Activated CD4-positive, alpha-beta T cell treated with anti-CD3 and anti-CD28 coated beads for 36 hours (primary cell): ENCODE measurements around the gene FAM180A. TPM values are rescaled to one million over a fixed set of nuclear protein-coding genes. Genes with fewer than 3 reads are reported as not detected.
"Not testable (repeated sequence)": the region's sequence is repeated elsewhere in the genome, so short reads cannot be mapped to it uniquely, and the experiment has no call there.

Experiments
- ATAC-seq: fragments of 200-7000 bp; cut with Tn5 transposase; one replicate; pipeline ENCODE4 v1.10.0; 2021; ENCODE audit warnings: mild to moderate bottlenecking, moderate library complexity
- CTCF ChIA-PET: fragments of 350-600 bp; sonication (Branson Sonifier 250); formaldehyde crosslinking; loops from one replicate; lab custom pipeline; 2021; ENCODE audit warnings: antibody characterized with exemption; lab: Charles Lee
- POLR2A ChIA-PET: fragments of 350-600 bp; sonication (Branson Sonifier 250); formaldehyde crosslinking; loops from one replicate; lab custom pipeline; 2021; ENCODE audit warnings: antibody characterized with exemption, inconsistent platforms; lab: Charles Lee
- DNase-seq: peaks from one replicate; pipeline ENCODE4 v3.0.0-alpha.2; 2020
- H3K27ac Mint-ChIP-seq: one replicate; pipeline ENCODE4 v1.8.0; 2021; ENCODE audit warnings: mixed read lengths
- H3K27me3 Mint-ChIP-seq: one replicate; pipeline ENCODE4 v1.8.0; 2021; ENCODE audit warnings: mixed read lengths
- H3K36me3 Mint-ChIP-seq: one replicate; pipeline ENCODE4 v1.8.0; 2021; ENCODE audit warnings: low read depth, mixed read lengths
- H3K4me1 Mint-ChIP-seq: one replicate; pipeline ENCODE4 v1.8.0; 2021; ENCODE audit warnings: mixed read lengths
- H3K4me3 Mint-ChIP-seq: one replicate; pipeline ENCODE4 v1.8.0; 2021; ENCODE audit warnings: mild to moderate bottlenecking, moderate library complexity, mixed read lengths
- H3K9me3 Mint-ChIP-seq: one replicate; pipeline ENCODE4 v1.8.0; 2021; ENCODE audit warnings: low read depth, mixed read lengths
- intact Hi-C, 2 experiments: fragments of 100-400 bp; cut with DNase I in 1 of 2; cut with micrococcal nuclease in 1 of 2; formaldehyde crosslinking; loops; one replicate each; pipeline versions ENCODE4 v1.14.2 to v1.15.1; 2022 to 2024; cut with DNase I, micrococcal nuclease
- total RNA-seq, 2 experiments: library from RNA; stranded (reverse); gene quantifications; one replicate each; pipeline ENCODE4 v1.2.3, GENCODE V29; 2021

The FAM180A gene
- total RNA-seq, 2 experiments from 2014 or later: not detected

DNA sequence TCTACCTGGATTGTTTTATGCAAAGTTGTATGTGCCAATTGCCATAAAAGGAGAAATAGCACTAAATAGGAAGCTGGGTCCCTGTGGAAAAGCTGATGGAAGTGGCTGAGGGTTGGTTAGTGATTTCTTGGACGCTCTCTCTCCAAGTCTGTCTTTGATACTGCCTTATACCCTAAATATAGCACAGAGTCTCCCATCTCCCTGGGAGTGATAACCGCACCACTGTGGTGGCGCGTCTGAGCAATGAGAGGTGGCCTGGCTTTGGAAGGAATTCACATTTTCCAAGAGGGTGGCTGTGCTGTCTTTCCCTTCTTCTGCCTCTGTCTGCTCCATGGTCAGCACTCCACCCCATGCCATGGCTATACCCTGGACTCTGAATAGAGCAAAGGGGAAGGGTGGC is 55.1 kb downstream of the FAM180A start:
- ATAC-seq: no peak
- ChIA-PET POLR2A (no interaction called here), CTCF (no interaction called here)
- H3K9me3 Mint-ChIP-seq: no peaks in the 10 kb centered on the region
- H3K36me3 Mint-ChIP-seq: peaks cover 3% of the 10 kb centered on the region
- H3K4me3 Mint-ChIP-seq: no peak overlapping the region
- DNase-seq: no peak
- intact Hi-C loops: no loop called here
- no peaks in the 10 kb centered on the region for H3K4me1 Mint-ChIP-seq
- no peaks in the 10 kb centered on the region for H3K27me3 Mint-ChIP-seq
- no peak overlapping the region for H3K27ac Mint-ChIP-seq

DNA sequence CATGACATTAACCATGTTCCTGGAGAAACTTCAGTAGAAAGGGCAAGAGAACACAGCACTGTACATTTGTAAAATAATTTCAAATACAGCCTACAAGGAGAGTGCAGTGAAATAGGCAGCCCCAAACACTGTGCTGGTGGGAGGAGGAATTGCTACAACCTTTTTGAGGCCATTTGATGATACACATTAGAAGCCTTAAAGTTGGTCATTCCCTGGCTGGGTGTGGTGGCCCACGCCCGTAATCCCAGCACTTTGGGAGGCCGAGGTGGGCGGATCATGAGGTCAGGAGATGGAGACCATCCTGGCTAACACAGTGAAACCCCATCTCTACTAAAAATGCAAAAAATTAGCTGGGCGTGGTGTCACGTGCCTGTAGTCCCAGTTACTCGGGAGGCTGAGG is 56.0 kb downstream of the FAM180A start:
- POLR2A ChIA-PET, intact Hi-C loops, H3K4me3 Mint-ChIP-seq, H3K4me1 Mint-ChIP-seq, H3K9me3 Mint-ChIP-seq, ATAC-seq, H3K27me3 Mint-ChIP-seq, CTCF ChIA-PET, DNase-seq, H3K36me3 Mint-ChIP-seq, H3K27ac Mint-ChIP-seq: not testable (repeated sequence)

DNA sequence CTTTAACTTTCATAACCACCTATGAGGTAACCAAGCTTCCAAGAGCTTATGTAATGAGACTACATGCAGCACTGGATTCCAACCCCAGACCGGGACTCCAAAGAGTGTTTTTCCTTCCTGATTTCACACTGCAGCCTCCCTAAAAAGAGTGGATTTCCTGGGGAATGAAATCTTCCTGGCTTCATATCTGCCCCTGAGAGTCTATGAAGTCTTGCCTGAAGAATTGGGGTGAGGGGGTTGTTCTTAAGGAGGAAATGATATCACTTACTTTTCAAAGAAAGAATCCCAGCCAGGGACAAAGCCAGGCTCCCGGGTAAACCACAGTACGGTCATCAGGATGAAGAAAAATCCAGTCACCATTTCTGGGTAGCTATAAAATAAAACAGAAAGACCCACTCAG is 56.6 kb downstream of the FAM180A start:
- no peak for DNase-seq
- intact Hi-C loops: no loop called here
- Mint-ChIP-seq H3K4me1 (no peaks in the 10 kb centered on the region), H3K36me3 (peaks cover 3% of the 10 kb centered on the region), H3K27me3 (no peaks in the 10 kb centered on the region), H3K9me3 (no peaks in the 10 kb centered on the region), H3K27ac (no peak overlapping the region), H3K4me3 (no peak overlapping the region)
- ChIA-PET CTCF (no interaction called here), POLR2A (no interaction called here)
- no peak for ATAC-seq

- POLR2A ChIA-PET: no interaction called here
- intact Hi-C loops: no loop called here
- Mint-ChIP-seq H3K4me1 (no peaks in the 10 kb centered on the region), H3K4me3 (no peak overlapping the region), H3K9me3 (no peaks in the 10 kb centered on the region), H3K27me3 (no peaks in the 10 kb centered on the region), H3K36me3 (peaks cover 3% of the 10 kb centered on the region), H3K27ac (no peak overlapping the region)
- DNase-seq (no peak), ATAC-seq (no peak)
- CTCF ChIA-PET: no interaction called here
Observed at GRCh38 chr7:135690566-135690965, 58.0 kb downstream of the FAM180A start.

DNA sequence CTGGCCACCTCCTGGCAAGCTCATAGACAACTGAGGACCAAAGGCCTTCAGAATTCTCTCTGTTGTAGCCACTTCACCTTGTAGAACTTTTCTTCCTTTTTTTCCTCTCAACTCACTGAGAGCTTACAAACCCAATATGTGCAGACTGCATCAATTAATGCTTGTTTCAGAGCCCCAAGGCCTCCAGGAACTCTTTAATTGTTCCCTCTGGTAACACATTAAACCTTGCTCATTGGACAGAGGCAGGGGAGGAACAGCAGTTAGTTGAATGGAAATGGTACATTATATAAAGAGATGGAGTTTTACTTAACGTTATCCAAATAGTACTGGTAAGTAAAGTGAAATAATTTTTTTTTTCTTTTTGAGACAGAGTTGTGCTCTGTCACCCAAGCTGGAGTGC is 61.1 kb downstream of the FAM180A start:
- no peak overlapping the region for H3K27ac Mint-ChIP-seq
- CTCF ChIA-PET: no interaction called here
- intact Hi-C loops: no loop called here

GRCh38 chr7:135685306-135686084 is 63.1 kb downstream of the FAM180A start:
- intact Hi-C loops: no loop called here
- Mint-ChIP-seq H3K36me3 (peaks cover 5% of the 10 kb centered on the region), H3K9me3 (no peaks in the 10 kb centered on the region), H3K4me3 (no peak overlapping the region), H3K4me1 (peaks cover 7% of the 10 kb centered on the region), H3K27me3 (no peaks in the 10 kb centered on the region), H3K27ac (no peak overlapping the region)
- no peak for ATAC-seq
- no peak for DNase-seq
- ChIA-PET POLR2A (no interaction called here), CTCF (interaction anchor here (0.6 to 1.2 kb wide), 2 partner anchors 13 to 70 kb away, joined by 3 read pairs; no protein-coding TSS in a partner anchor)

More for the DNA sequence above, 61.1 kb downstream of the FAM180A start:
- Mint-ChIP-seq H3K4me3 (no peak overlapping the region), H3K9me3 (no peaks in the 10 kb centered on the region), H3K36me3 (peaks cover 5% of the 10 kb centered on the region), H3K27me3 (no peaks in the 10 kb centered on the region), H3K4me1 (no peaks in the 10 kb centered on the region)
- no peak for ATAC-seq
- POLR2A ChIA-PET: no interaction called here
- no peak for DNase-seq

DNA sequence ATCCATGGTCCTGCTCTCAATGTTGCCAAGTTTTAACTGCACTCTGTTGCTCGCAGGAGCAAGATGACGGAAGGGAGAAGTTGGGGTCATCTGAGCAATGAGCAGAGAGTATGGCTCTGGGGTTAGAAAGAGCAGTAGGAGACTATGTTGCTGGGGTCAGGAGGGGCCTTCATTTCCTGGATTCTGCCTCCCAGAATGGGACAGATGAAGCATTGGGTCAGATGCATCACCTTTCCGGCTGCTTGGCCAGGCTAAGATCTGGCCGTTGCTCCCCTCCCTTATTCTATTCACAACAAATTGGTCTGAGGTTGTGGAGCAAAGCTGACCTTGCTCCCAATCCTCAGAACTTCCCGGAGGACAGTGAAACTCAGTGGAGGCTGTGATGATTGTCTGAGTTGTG is 63.9 kb downstream of the FAM180A start:
- DNase-seq: no peak
- no peaks in the 10 kb centered on the region for H3K9me3 Mint-ChIP-seq
- ChIA-PET CTCF (interaction anchor here (0.6 to 1.2 kb wide), 3 partner anchors 12 to 23 kb away, joined by 3 read pairs; no protein-coding TSS in a partner anchor), POLR2A (no interaction called here)
- peaks cover 5% of the 10 kb centered on the region for H3K36me3 Mint-ChIP-seq
- ATAC-seq: no peak
- no peak overlapping the region for H3K4me3 Mint-ChIP-seq
- no peak overlapping the region for H3K27ac Mint-ChIP-seq
- H3K4me1 Mint-ChIP-seq: peaks cover 10% of the 10 kb centered on the region
- H3K27me3 Mint-ChIP-seq: no peaks in the 10 kb centered on the region
- intact Hi-C loops: no loop called here

- POLR2A ChIA-PET: no interaction called here
- CTCF ChIA-PET: interaction anchor here (0.8 to 1.3 kb wide), 4 partner anchors 9 to 410 kb away, joined by 3 to 4 read pairs (median 3); no protein-coding TSS in a partner anchor
- no peak for ATAC-seq
Observed at GRCh38 chr7:135684136-135684535, 64.5 kb downstream of the FAM180A start.

DNA sequence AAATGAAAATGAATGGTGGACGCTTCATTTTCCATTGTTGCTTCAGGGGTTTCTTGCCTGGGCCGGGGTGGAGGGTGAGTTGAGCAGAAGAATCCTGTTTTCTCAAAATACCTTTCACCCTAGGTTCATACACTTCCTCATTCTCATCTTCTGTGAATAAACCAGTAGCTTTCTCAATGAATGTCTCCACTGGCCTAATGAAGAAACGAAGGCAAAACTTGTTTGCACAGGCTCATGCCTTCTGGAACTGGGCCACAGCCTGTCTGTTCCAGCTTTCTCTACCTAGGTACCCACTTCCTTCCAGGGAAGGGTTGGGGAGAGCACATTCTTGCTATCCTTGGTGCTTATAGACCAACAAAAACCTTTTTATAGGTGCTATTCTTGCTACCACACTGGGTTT is 65.0 kb downstream of the FAM180A start:
- peaks cover 10% of the 10 kb centered on the region for H3K4me1 Mint-ChIP-seq
- no peaks in the 10 kb centered on the region for H3K27me3 Mint-ChIP-seq
- H3K36me3 Mint-ChIP-seq: peaks cover 3% of the 10 kb centered on the region
- intact Hi-C loops: no loop called here
- DNase-seq (no peak), ATAC-seq (no peak)
- POLR2A ChIA-PET: no interaction called here
- CTCF ChIA-PET: interaction anchor here (0.8 to 1.3 kb wide), 3 partner anchors 9 to 409 kb away, joined by 3 to 4 read pairs (median 3); no protein-coding TSS in a partner anchor
- no peak overlapping the region for H3K4me3 Mint-ChIP-seq
- H3K9me3 Mint-ChIP-seq: no peaks in the 10 kb centered on the region
- H3K27ac Mint-ChIP-seq: no peak overlapping the region

More at GRCh38 chr7:135684136-135684535, 64.5 kb downstream of the FAM180A start:
- peaks cover 10% of the 10 kb centered on the region for H3K4me1 Mint-ChIP-seq
- H3K27me3 Mint-ChIP-seq: no peaks in the 10 kb centered on the region
- intact Hi-C loops: no loop called here
- H3K9me3 Mint-ChIP-seq: no peaks in the 10 kb centered on the region
- no peak for DNase-seq
- H3K36me3 Mint-ChIP-seq: peaks cover 2% of the 10 kb centered on the region
- H3K27ac Mint-ChIP-seq: no peak overlapping the region
- no peak overlapping the region for H3K4me3 Mint-ChIP-seq

GRCh38 chr7:135682191-135682590 is 66.4 kb downstream of the FAM180A start:
- DNase-seq (no peak), ATAC-seq (no peak)
- ChIA-PET CTCF (interaction anchor here (1.0 to 2.1 kb wide), 3 partner anchors 9 to 408 kb away, joined by 3 to 5 read pairs (median 3); no protein-coding TSS in a partner anchor), POLR2A (no interaction called here)
- H3K27me3 Mint-ChIP-seq: no peaks in the 10 kb centered on the region
- no peak overlapping the region for H3K4me3 Mint-ChIP-seq
- no peaks in the 10 kb centered on the region for H3K9me3 Mint-ChIP-seq
- H3K4me1 Mint-ChIP-seq: peaks cover 10% of the 10 kb centered on the region
- peaks cover 7% of the 10 kb centered on the region for H3K36me3 Mint-ChIP-seq
- H3K27ac Mint-ChIP-seq: no peak overlapping the region
- intact Hi-C loops: no loop called here

DNA sequence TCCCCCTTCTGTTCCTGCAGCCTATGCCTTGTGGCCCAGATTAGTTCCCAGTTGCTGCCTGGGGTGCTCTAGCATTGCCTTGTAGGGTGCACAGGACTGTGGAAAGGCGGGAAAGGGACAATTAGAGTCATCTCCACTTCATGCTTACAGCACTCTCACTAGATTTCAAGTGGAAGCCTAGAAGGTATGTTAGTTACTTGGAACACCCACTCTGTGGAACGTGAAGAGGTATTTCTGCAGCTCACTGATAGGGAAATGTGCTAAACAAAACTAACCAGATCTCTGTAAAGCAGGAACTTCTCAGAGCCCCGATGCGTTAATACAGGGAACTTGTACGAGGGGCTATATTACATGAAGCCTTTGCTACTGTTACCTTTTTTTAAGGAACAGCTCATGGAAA is 66.9 kb downstream of the FAM180A start:
- Mint-ChIP-seq H3K36me3 (peaks cover 7% of the 10 kb centered on the region), H3K27me3 (no peaks in the 10 kb centered on the region), H3K4me1 (peaks cover 10% of the 10 kb centered on the region), H3K4me3 (no peak overlapping the region), H3K27ac (no peak overlapping the region), H3K9me3 (no peaks in the 10 kb centered on the region)
- CTCF ChIA-PET: interaction anchor here (1.0 to 2.1 kb wide), 4 partner anchors 9 to 407 kb away, joined by 3 to 5 read pairs (median 3); no protein-coding TSS in a partner anchor
- no peak for DNase-seq
- no peak for ATAC-seq
- POLR2A ChIA-PET: interaction anchor here (0.6 kb wide), 2 partner anchors 19 to 120 kb away, joined by 3 read pairs; partner anchors contain the start of gene STMP1
- intact Hi-C loops: no loop called here
